ENCODE data around the gene TMEM200C. TPM values are rescaled to one million over a fixed set of nuclear protein-coding genes. Genes with fewer than 3 reads are reported as not detected.
A peak's percentile ranks its signal among the peaks of the same experiment; 100 is the strongest.
"Not testable (repeated sequence)": the region's sequence is repeated elsewhere in the genome, so short reads cannot be mapped to it uniquely, and the experiment has no call there.

Gene TMEM200C
- total and polyA plus RNA-seq, 2 donors (not counting 1 experiment from before 2014, with no cell fraction given): not detected

DNA sequence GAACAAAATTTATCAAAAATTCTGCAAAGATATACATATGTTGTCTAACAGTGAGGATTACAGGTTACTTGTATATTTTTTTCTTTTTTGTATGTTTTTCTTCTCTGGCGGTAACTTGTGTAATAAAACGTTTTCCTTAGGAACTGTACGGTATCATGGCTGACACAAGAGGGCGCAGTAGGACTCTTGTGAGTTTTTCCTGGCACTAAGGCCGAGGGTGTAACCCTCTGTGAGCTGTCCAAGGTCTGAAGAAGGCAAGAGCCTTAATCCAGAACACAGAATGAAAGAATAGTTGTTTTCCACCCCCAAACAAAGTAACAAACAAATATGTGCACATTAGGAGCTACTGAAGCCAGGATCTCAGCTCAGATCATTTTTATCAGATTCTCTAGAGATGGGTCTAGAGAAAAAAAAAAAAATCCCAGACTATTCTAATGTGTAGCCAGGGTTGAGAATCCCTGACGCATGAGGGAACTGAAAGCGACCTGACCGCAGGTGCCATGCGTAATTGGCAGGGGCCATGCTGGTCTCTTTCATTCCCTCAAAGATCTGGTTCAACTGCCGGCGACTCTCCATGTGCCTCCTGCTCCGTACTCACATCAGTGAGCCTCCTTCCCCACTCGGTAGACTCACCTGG lies 27.0 kb downstream of the TMEM200C start:
- Mint-ChIP-seq H3K4me1 (peaks cover 3% of the 10 kb centered on the region), H3K27ac (no peak overlapping the region), H3K9me3 (ENCODE audit: insufficient read depth) (no peaks in the 10 kb centered on the region), H3K27me3 (no peaks in the 10 kb centered on the region), H3K4me3 (no peak overlapping the region)
- Histone ChIP-seq H3K27ac (ENCODE audit: low read length in 2 of 2) (no peak overlapping the region), H3K4me2 (replicated peaks; ENCODE audit: low read depth, low read length, poor library complexity, severe bottlenecking) (no peak overlapping the region), H3K9ac (ENCODE audit: low read length) (no peak overlapping the region), H3K27me3 (replicated peaks in 1 of 4; ENCODE audit: control extremely low read depth in 1 of 4, control insufficient read depth in 3 of 4, insufficient read depth in 4 of 4, low read length in 3 of 4) (no peaks in the 10 kb centered on the region), H3K9me3 (ENCODE audit: control extremely low read depth in 1 of 3, control insufficient read depth in 2 of 3, insufficient read depth in 1 of 3, low read length in 2 of 3) (no peaks in the 10 kb centered on the region), H3K79me2 (ENCODE audit: control insufficient read depth, insufficient read depth, low read length) (no peaks in the 10 kb centered on the region), H4K20me1 (ENCODE audit: control insufficient read depth, insufficient read depth, low read length, poor library complexity, severe bottlenecking) (no peaks in the 10 kb centered on the region), H2AFZ (ENCODE audit: insufficient read depth, low read depth, low read length, poor library complexity, severe bottlenecking) (no peak overlapping the region), H3K4me3 (ENCODE audit: control extremely low read depth in 1 of 5, extremely low read depth in 1 of 5, insufficient read depth in 1 of 5, low read depth in 2 of 5, low read length in 4 of 5) (no peak overlapping the region), H3K36me3 (replicated peaks in 1 of 2; ENCODE audit: control extremely low read depth in 1 of 2, control insufficient read depth in 1 of 2, extremely low read depth in 1 of 2, insufficient read depth in 2 of 2, low read length in 1 of 2) (no peaks in the 10 kb centered on the region), H3K4me1 (ENCODE audit: control insufficient read depth in 2 of 2, insufficient read depth in 2 of 2, low read length in 2 of 2) (no peaks in the 10 kb centered on the region)
- POLR2A ChIA-PET: no interaction called here
- intact Hi-C loops (cut with micrococcal nuclease): no loop called here
- DNase-seq (peak; percentile 17), ATAC-seq (ENCODE audit: low read depth) (no peak)
- 42% methylated on average over 11 of the region's 13 CpGs for WGBS (ENCODE audit: insufficient coverage)
- no peak for TF ChIP-seq EZH2 (IDR thresholded peaks at IDR 0.05; ENCODE audit: borderline replicate concordance, insufficient read depth, low read depth, low read length, poor library complexity, severe bottlenecking)
- CTCF ChIA-PET: interaction anchor here (1.2 kb wide), 1 partner anchor 9 kb away, joined by 4 read pairs; no protein-coding TSS in a partner anchor

DNA sequence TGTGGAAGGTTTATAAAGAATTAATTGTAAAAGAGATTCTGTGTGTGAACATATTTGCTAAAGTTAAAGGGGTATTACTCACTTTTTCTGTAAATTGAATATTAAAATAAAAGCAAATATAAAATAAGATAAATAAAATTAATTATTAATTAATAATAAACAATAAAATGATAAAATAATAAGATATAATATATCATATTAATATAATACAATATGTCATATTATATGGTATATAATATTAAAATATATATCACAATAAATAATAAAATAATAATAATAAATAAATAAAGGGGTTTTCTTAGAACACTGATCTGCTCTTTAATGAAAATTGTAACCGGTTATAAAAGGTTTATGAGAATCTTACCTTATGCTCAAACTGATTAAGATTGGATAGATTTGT lies 29.8 kb downstream of the TMEM200C start:
- intact Hi-C loops (cut with micrococcal nuclease): no loop called here
- no peak overlapping the region for H3K4me3 Mint-ChIP-seq
- H3K9me3 Mint-ChIP-seq (ENCODE audit: insufficient read depth): no peaks in the 10 kb centered on the region
- DNase-seq (no peak), ATAC-seq (ENCODE audit: low read depth) (no peak)
- H3K4me1 ChIP-seq (ENCODE audit: control insufficient read depth in 2 of 2, insufficient read depth in 2 of 2, low read length in 2 of 2): no peaks in the 10 kb centered on the region
- no peak overlapping the region for H3K4me2 ChIP-seq (replicated peaks; ENCODE audit: low read depth, low read length, poor library complexity, severe bottlenecking)
- H3K4me3 ChIP-seq (ENCODE audit: control extremely low read depth in 1 of 5, extremely low read depth in 1 of 5, insufficient read depth in 1 of 5, low read depth in 2 of 5, low read length in 4 of 5): no peak overlapping the region
- H3K4me1 Mint-ChIP-seq: no peaks in the 10 kb centered on the region
- CTCF ChIA-PET: no interaction called here
- H4K20me1 ChIP-seq (ENCODE audit: control insufficient read depth, insufficient read depth, low read length, poor library complexity, severe bottlenecking): no peaks in the 10 kb centered on the region
- peaks cover 0 to 6% (median 0%) of the 10 kb centered on the region in 3 donors for H3K9me3 ChIP-seq (ENCODE audit: control extremely low read depth in 1 of 3, control insufficient read depth in 2 of 3, insufficient read depth in 1 of 3, low read length in 2 of 3)
- no peaks in the 10 kb centered on the region for H3K27me3 Mint-ChIP-seq
- no CpG with 5 or more reads among the region's 1 CpG for WGBS (ENCODE audit: insufficient coverage)
- H3K36me3 ChIP-seq (replicated peaks in 1 of 2; ENCODE audit: control extremely low read depth in 1 of 2, control insufficient read depth in 1 of 2, extremely low read depth in 1 of 2, insufficient read depth in 2 of 2, low read length in 1 of 2): no peaks in the 10 kb centered on the region
- H3K27me3 ChIP-seq (replicated peaks in 1 of 4; ENCODE audit: control extremely low read depth in 1 of 4, control insufficient read depth in 3 of 4, insufficient read depth in 4 of 4, low read length in 3 of 4): no peaks in the 10 kb centered on the region
- H3K27ac ChIP-seq (ENCODE audit: low read length in 2 of 2): no peak overlapping the region
- H3K9ac ChIP-seq (ENCODE audit: low read length): no peak overlapping the region
- H2AFZ ChIP-seq (ENCODE audit: insufficient read depth, low read depth, low read length, poor library complexity, severe bottlenecking): no peak overlapping the region
- no peak overlapping the region for H3K27ac Mint-ChIP-seq
- POLR2A ChIA-PET: no interaction called here
- H3K79me2 ChIP-seq (ENCODE audit: control insufficient read depth, insufficient read depth, low read length): no peaks in the 10 kb centered on the region
- TF ChIP-seq EZH2 (IDR thresholded peaks at IDR 0.05; ENCODE audit: borderline replicate concordance, insufficient read depth, low read depth, low read length, poor library complexity, severe bottlenecking) (no peak), CTCF (IDR thresholded peaks at IDR 0.05) (no peak)

DNA sequence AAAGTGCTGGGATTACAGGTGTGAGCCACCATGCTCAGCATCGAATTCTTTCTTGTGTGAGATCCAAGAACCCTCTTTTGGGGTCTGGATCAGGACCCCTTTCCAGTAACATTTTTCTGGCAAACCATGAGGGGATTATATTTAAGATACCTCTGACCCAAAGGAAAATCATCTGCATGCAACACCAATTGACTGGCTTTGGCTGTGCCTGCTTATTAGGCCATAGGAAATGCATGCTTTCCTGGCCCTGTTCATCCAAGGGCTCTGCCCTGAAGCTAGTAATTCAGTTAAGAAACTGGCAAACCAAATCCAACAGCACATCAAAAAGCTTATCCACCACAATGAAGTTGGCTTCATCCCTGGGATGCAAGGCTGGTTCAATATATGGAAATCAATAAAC lies 33.2 kb downstream of the TMEM200C start:
- H3K36me3 ChIP-seq (replicated peaks in 1 of 2; ENCODE audit: control extremely low read depth in 1 of 2, control insufficient read depth in 1 of 2, extremely low read depth in 1 of 2, insufficient read depth in 2 of 2, low read length in 1 of 2); CTCF ChIA-PET; H3K79me2 ChIP-seq (ENCODE audit: control insufficient read depth, insufficient read depth, low read length); H3K27ac Mint-ChIP-seq; H3K27ac ChIP-seq (ENCODE audit: low read length in 2 of 2); H3K4me1 ChIP-seq (ENCODE audit: control insufficient read depth in 2 of 2, insufficient read depth in 2 of 2, low read length in 2 of 2); H3K27me3 ChIP-seq (replicated peaks in 1 of 4; ENCODE audit: control extremely low read depth in 1 of 4, control insufficient read depth in 3 of 4, insufficient read depth in 4 of 4, low read length in 3 of 4); H3K4me3 Mint-ChIP-seq; intact Hi-C loops (cut with micrococcal nuclease); H2AFZ ChIP-seq (ENCODE audit: insufficient read depth, low read depth, low read length, poor library complexity, severe bottlenecking); H3K4me2 ChIP-seq (replicated peaks; ENCODE audit: low read depth, low read length, poor library complexity, severe bottlenecking); DNase-seq; H3K4me3 ChIP-seq (ENCODE audit: control extremely low read depth in 1 of 5, extremely low read depth in 1 of 5, insufficient read depth in 1 of 5, low read depth in 2 of 5, low read length in 4 of 5); H3K9me3 ChIP-seq (ENCODE audit: control extremely low read depth in 1 of 3, control insufficient read depth in 2 of 3, insufficient read depth in 1 of 3, low read length in 2 of 3); H4K20me1 ChIP-seq (ENCODE audit: control insufficient read depth, insufficient read depth, low read length, poor library complexity, severe bottlenecking); ATAC-seq (ENCODE audit: low read depth); H3K4me1 Mint-ChIP-seq; H3K9ac ChIP-seq (ENCODE audit: low read length); POLR2A ChIA-PET; H3K27me3 Mint-ChIP-seq; H3K9me3 Mint-ChIP-seq (ENCODE audit: insufficient read depth): not testable (repeated sequence)
- WGBS (ENCODE audit: insufficient coverage): 50% methylated on average over 1 of the region's 1 CpG
